SK-N-MC (cell line): ENCODE measurements around the gene TAPBP.

Experiments
- DNase-seq: peaks from one replicate; pipeline ENCODE4 v3.0.0-alpha.2; 2011; ENCODE audit warnings: low read depth, low spot score
- H3K27ac ChIP-seq: fragments of 200-600 bp; sonication (generic); 2 replicates; pipeline ENCODE4 v1.5.1; 2016; ENCODE audit warnings: mixed run types
- H3K36me3 ChIP-seq: fragments of 200-600 bp; sonication (generic); 2 replicates; pipeline ENCODE4 v1.6.1; 2017; ENCODE audit warnings: antibody characterized with exemption, low read length, mixed read lengths; ENCODE audit not compliant: insufficient read depth
- H3K4me3 ChIP-seq: fragments of 200-600 bp; sonication (generic); 2 replicates; pipeline ENCODE4 v1.5.1; 2016
- H3K9ac ChIP-seq: fragments of 200-600 bp; sonication (generic); 2 replicates; pipeline ENCODE4 v1.8.0; 2017; ENCODE audit warnings: mixed run types, mixed read lengths; ENCODE audit not compliant: insufficient read length
- H3K9me3 ChIP-seq: fragments of 200-600 bp; sonication (generic); 2 replicates; pipeline ENCODE4 v1.6.1; 2017; ENCODE audit warnings: low read depth, mild to moderate bottlenecking, antibody characterized with exemption, low read length, moderate library complexity, mixed read lengths
- EZH2 ChIP-seq: fragments of 200-600 bp; sonication (generic); IDR thresholded peaks from one replicate; pipeline ENCODE4 v1.6.1; 2017; ENCODE audit warnings: antibody characterized with exemption
- FOXP2 ChIP-seq: optimal IDR thresholded peaks from 2 replicates; pipeline ENCODE3; 2011; ENCODE audit warnings: mild to moderate bottlenecking, moderate library complexity; ENCODE audit not compliant: insufficient read depth; ENCODE audit errors: extremely low read length, control extremely low read depth
- POLR2AphosphoS5 ChIP-seq: IDR thresholded peaks from 2 replicates; pipeline ENCODE4 v1.6.1; 2012; ENCODE audit warnings: mild to moderate bottlenecking, low read depth, low read length, borderline replicate concordance

TAPBP gene

DNA sequence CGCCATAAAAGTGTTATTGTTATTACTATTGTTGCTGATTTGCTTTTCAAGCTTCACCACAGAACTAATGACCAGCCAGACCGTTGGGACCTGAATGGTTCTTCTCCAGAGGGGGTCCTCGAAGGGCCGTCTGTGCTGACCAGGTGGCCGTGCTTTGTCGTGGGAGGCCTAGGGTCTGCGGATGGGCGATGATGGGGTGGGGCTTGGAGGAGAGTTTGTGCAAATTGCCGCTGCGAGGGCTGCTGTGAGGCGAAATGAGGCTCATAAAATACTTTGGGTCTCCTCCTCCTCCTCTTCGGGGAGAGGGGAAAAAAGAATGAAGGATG is 9.7 kb upstream of the TAPBP start:
- no peak for DNase-seq
- H3K27ac ChIP-seq = peak overlapping the region; percentile 78; the same call in 1 of the 2 replicates
- H3K9ac ChIP-seq = peak overlapping the region; percentile 97
- H3K9me3 ChIP-seq = no peaks in the 10 kb centered on the region
- peak overlapping the region; percentile 87 for H3K4me3 ChIP-seq
- peaks cover 29% of the 10 kb centered on the region for H3K36me3 ChIP-seq
- TF ChIP-seq EZH2 = no peak
- TF ChIP-seq POLR2AphosphoS5 = no peak
- TF ChIP-seq FOXP2 = no peak

DNA sequence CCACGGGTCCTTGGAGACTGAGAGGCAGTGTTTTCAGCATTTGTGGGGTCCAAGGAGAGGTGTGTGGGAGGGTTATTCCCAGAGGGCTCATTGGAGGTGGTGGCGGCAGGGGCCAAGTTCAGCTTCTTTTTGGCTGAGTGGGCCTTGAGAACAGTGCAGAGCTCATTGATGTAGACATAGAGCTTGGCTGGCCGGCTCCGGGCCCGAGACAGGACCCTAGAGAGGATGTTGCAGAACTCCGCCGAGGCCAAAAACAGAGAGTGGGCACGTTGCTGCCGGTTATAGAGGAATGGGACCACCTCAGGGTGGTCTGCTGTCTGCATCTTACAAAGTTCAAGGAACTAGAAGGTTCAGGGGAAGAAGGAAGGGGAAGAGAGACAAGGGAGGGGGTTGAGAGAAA is 7.3 kb upstream of the TAPBP start:
- peak overlapping the region; percentile 97 for H3K9ac ChIP-seq
- H3K36me3 ChIP-seq = peaks cover 33% of the 10 kb centered on the region
- TF ChIP-seq FOXP2 (no peak), POLR2AphosphoS5 (no peak), EZH2 (no peak)
- H3K4me3 ChIP-seq = peak overlapping the region; percentile 87
- DNase-seq = no peak
- H3K27ac ChIP-seq = no peak overlapping the region
- no peaks in the 10 kb centered on the region for H3K9me3 ChIP-seq

DNA sequence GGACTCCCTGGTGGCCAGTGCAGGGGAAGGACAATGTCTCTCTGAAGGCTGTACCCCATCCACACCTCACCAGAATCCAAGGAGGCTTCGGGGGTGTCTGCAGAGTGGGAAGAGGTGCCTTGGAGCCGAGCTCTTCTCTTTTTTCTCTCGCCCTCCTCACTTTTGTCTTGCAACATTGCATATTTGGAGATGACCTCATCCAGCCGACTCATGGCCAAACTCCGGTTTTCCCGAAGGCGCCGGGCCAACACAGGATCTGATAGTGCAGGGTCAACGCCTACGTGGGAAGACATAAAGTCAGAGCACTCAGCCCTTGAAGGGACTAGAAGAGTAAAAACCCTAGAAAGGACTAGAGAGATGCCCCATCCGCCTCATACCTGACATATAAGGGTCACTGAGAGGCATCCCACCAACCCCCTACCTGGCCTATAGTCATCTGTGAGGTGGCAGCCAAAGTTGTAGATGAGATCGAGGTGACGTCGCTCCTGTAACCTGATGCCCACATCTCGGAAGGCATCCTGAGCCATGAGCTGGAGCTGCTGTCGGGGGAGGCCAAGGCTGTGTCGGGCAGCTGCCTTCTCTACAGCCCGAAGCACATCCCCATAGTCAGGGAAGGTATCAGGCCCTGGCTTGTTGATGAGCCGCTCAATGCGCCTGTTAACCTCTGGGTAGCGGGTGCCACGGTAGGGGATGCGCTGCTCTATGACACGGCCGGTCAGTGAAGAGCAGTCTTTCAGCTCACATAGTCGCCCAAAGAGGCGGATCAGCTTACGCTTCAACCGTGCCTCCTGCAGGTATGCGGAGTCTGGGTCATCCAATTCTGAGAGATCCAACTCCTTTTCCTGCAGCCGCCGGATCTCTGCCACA is 6.7 kb upstream of the TAPBP start:
- H3K9ac ChIP-seq = peak overlapping the region; percentile 97
- TF ChIP-seq EZH2 (no peak), POLR2AphosphoS5 (no peak), FOXP2 (no peak)
- H3K4me3 ChIP-seq = peak overlapping the region; percentile 87; the same call in 1 of the 2 replicates
- no peaks in the 10 kb centered on the region for H3K9me3 ChIP-seq
- peak overlapping the region; percentile 42; the same call in 1 of the 2 replicates for H3K27ac ChIP-seq
- DNase-seq = no peak
- H3K36me3 ChIP-seq = peaks cover 33% of the 10 kb centered on the region

DNA sequence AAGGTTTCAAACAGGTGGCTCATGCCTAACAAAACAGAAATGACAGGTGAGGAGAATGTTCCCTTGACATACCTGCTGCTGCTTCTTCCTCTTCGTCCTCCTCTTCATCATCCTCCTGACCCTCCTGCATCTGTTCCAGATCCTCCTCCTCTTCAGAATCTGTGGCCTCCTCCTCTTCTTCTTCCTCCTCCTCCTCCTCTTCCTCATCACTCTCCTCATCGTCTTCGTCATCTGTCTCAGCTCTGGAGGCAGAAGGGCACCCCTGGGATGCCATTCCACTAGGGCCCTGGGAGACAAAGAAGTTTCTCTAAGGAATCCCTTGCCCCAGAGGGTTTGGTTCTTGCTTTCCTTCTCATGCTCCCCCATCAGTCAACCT is 6.0 kb upstream of the TAPBP start:
- H3K9ac ChIP-seq = no peak overlapping the region
- H3K9me3 ChIP-seq = no peaks in the 10 kb centered on the region
- H3K4me3 ChIP-seq = no peak overlapping the region
- no peak for DNase-seq
- TF ChIP-seq POLR2AphosphoS5 = no peak
- TF ChIP-seq EZH2 = no peak
- TF ChIP-seq FOXP2 = no peak
- no peak overlapping the region for H3K27ac ChIP-seq
- H3K36me3 ChIP-seq = peaks cover 33% of the 10 kb centered on the region

DNA sequence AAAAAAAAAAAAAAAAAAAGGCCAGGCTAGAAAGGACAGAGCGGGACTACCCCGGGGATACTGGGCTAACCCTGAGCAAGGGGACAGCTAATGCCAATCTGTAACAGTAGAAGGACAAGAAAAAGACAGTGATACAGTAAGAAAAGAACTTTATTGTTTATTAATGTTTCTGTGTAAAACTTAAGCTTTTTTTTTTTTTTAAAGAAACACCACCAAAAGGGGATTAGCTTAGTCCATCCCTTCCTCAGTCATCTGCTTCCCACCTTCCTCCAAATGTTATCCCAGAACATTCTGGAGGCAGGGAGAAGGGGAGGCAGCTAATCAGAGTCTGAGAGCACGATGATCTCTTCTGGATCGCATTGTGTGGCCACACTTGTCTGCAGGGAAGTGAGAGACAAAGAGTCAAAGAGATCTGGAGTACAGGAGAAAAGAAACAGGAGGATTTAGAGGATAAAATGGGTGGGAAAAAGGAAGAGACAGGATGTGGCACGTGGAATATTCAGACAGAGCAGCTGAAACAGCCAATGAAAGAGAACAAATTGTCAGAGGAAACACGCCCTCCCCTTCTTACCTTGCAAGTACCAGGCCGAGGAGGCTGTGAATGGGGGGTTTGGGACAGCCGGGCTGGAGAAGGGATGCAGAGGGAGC is 4.7 kb upstream of the TAPBP start:
- H3K9ac ChIP-seq = peak overlapping the region; percentile 34
- H3K4me3 ChIP-seq = peak overlapping the region; percentile 92
- peak overlapping the region; percentile 76; the same call in 1 of the 2 replicates for H3K27ac ChIP-seq

DNA sequence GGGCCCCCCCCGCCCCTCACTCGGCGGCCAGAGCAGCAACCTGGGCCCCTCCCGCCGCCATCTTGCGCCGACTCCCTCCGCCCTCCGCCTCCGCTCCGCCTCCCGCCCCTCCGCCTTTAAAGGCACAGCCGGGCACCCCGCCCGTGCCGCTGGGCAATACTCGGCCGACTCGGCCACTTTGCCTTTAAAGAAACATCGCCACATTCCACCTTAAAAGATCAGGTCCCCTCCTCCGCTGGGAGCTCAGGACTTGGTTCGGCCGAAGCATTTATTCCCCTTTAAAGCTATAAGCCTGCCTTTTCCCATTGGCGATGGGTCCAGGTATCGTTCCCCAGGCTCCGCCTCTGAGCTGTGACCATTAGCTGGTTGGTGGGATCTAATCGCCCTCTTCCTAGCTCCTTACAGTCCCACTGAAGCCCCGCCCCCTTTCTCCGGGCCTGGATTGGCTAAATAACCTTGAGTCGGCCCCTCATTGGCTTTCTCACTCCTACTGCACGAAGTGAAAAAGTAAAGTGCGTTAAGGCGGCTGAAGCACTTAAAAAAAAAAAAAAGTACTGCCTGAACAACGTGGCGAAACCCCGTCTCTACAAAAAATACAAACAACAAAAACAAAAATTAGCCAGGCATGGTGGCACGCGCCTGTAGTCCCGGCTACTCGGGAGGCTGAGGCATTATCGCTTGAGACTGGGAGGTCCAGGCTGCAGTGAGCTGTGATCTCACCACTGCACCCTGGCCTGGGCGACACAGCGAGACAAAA is 4.0 kb upstream of the TAPBP start, which contains the start of gene ZBTB22:
TSS of gene ZBTB22 (minus strand) at position 76 of the 757 bp plus-strand sequence. CDS start 828 bp downstream, outside the sequence.
- H3K36me3 ChIP-seq = peaks cover 33% of the 10 kb centered on the region
- H3K9ac ChIP-seq = peak within 1 kb of the TSS; percentile 67
- TF ChIP-seq FOXP2 = no peak
- peak; percentile 76 for TF ChIP-seq POLR2AphosphoS5
- H3K27ac ChIP-seq = peak within 1 kb of the TSS; percentile 88
- peak; percentile 99 for DNase-seq
- H3K4me3 ChIP-seq = peak within 1 kb of the TSS; percentile 92
- H3K9me3 ChIP-seq = no peaks in the 10 kb centered on the region

More for the DNA sequence above, 4.7 kb upstream of the TAPBP start:
- H3K9me3 ChIP-seq = no peaks in the 10 kb centered on the region
- no peak for TF ChIP-seq POLR2AphosphoS5
- TF ChIP-seq FOXP2 = no peak
- no peak for TF ChIP-seq EZH2
- peaks cover 33% of the 10 kb centered on the region for H3K36me3 ChIP-seq
- no peak for DNase-seq

DNA sequence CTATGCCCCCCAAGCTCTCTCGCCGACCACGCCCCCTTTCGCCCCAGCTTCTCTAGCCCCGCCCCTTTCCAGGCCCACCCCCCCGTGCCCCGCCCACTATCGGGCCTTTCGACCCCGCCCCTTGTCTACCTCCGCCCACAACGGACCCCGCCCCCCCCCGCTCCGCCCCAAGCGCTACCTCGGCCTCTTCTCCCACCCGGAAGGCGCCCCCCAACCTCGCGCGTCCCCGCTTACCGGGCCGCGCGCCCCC is 3.5 kb upstream of the TAPBP start:
- H3K27ac ChIP-seq = 0 out of 2 replicates have a peak overlapping the region, but pooled peaks have one; percentile 88
- H3K4me3 ChIP-seq = peak overlapping the region; percentile 92
- no peak for TF ChIP-seq POLR2AphosphoS5
- TF ChIP-seq FOXP2 = no peak
- TF ChIP-seq EZH2 = no peak
- peaks cover 33% of the 10 kb centered on the region for H3K36me3 ChIP-seq
- H3K9me3 ChIP-seq = no peaks in the 10 kb centered on the region
- no peak overlapping the region for H3K9ac ChIP-seq
- no peak for DNase-seq
